Measurements from ENCODE around the gene PRKAG2.
"Not testable (repeated sequence)": the region's sequence is repeated elsewhere in the genome, so short reads cannot be mapped to it uniquely, and the experiment has no call there.

Gene PRKAG2

DNA sequence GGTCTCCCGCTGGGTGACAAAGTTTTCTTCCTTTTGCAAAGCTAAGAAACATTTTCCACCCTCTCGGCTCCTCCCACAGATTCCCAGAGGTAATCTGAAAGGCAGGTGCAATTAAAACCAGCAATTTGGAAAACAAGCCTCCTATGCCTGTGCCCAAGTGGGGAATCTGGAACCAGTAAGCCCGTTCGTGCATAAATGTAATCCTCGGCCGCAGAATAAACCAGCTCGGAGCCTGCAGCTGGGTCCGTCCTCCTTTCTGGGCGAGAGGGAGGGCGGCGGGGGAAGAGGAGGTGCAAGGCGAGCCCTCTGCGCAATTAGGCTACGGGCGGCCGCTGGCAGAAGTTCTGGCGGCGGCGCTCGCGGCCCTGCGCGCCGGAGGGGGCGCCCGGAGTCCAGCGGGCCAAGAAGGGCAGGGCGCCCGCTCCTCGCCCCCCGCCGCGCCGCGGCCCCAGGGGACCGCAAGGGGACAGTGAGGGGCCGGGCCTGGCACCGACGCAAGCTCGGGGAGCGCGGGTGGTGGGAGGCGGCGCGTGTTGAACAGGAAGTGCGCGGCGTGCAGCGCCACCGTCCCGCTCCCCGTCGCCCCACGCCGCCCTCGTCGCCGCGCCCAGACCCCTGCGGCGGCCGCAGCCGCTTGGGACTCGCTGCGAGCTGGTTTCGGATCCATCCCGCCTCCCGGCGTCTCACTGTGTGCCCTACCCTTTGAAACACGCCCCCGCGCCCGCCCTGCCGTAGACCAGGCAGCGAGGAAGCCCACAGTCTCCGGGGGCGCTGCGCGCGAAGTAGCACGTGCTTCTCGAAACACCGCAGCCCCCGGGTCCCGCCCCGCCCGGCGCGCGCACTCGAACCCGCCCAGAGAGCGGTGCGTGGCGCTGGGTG lies at the start of gene PRKAG2:
Gene PRKAG2, minus strand, starts transcription at position 217 of the 879 bp plus-strand sequence. CDS start 495 bp downstream, outside the sequence.
- peak; percentile 68 for DNase-seq

- no peak for DNase-seq
Observed at GRCh38 chr7:151926336-151926712, 49.4 kb upstream of the PRKAG2 start.

GRCh38 chr7:151925446-151926335 lies 48.8 kb upstream of the PRKAG2 start:
- DNase-seq: peak; percentile 88

GRCh38 chr7:151924508-151924907 lies 47.6 kb upstream of the PRKAG2 start:
- no peak for DNase-seq

DNA sequence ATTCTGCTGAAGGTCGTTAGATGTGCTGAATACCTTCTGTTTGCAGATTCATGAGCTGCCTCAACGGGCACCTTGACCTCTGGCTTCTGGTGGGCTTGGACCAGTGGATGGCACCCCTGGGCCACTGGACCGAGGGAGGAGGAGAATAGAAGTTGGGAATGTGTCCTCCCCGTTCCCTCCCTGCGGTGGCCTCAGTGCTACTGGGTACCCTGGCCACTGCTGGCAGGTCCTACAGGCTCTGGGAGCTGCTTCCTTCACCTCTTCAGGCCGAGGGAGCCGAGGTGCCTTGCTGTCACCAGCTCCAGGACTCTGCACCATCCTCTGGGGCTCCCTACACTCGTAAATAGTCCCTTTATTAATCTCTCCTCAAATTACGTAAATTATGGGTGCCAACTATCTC lies 47.1 kb upstream of the PRKAG2 start:
- no peak for DNase-seq

- no peak for DNase-seq
Observed at GRCh38 chr7:151923097-151923876, 46.4 kb upstream of the PRKAG2 start.

DNA sequence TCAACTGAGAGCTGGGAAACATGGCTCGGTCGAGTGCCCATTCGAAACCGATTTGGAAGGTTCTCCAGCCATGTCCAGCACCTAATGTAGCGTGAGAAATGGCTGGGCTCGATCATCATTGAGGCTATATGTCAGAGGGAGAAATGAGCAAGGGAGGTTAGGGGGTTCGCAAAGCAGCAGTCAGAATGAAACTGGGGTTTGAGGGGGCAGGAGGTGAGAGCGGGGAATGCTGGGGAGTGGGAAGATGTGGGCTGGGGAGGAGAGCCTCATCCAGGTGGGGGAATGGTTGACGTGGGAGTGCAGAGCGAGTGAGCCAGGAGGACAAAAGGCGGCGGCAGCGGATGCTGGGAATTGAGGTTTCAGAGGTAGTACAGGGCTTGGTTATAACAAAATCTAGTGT lies 44.5 kb upstream of the PRKAG2 start:
- DNase-seq: no peak

DNA sequence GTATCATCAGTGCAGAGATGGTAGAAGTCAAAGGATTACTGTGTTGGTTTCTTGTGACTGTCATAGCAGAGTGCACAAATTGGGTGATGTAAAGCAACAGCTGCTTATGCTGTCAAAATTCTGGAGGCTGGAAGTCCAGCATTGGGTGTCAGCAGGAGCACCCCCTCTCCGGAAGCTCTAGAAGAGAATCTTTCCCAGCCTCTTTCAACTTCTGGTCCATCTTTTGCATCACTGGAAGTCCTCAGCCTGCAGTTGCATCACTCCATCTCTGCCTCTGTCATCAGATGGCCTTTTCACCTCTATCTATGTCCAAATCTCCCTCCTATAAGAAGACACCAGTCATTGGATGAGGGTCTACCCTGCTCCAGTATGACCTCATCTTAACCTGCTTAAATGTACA lies 43.6 kb upstream of the PRKAG2 start:
- no peak for DNase-seq

- DNase-seq: no peak
Observed at GRCh38 chr7:151919595-151919994, 42.7 kb upstream of the PRKAG2 start.

- DNase-seq: no peak
Observed at GRCh38 chr7:151918510-151918843, 41.6 kb upstream of the PRKAG2 start.

GRCh38 chr7:151917791-151918509 lies 41.0 kb upstream of the PRKAG2 start:
- no peak for DNase-seq

- DNase-seq: no peak
Observed at GRCh38 chr7:151914051-151914450, 37.1 kb upstream of the PRKAG2 start.

- not testable (repeated sequence) for DNase-seq
Observed at GRCh38 chr7:151910655-151911054, 33.7 kb upstream of the PRKAG2 start.

- not testable (repeated sequence) for DNase-seq
Observed at GRCh38 chr7:151907115-151907514, 30.2 kb upstream of the PRKAG2 start.

DNA sequence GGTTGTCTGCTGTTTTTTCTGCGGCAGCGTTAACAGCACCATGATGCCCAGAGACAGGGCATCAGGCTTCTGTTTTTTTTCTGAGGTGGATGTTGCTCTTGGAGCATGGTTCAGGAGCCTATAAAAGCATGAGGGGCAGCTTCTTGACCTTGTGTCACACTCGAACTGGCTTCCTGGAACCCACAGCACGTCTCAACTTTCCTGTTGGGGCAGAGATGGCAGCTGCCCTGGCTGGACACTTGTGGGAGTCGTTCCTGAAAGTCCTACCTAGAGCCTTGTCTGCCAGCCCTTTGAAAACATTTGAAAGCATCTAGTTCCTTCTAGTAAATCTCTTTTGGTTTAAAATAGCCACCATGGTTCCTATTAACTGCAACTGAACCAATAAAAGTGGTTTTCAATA lies 28.9 kb upstream of the PRKAG2 start:
- DNase-seq: no peak

DNA sequence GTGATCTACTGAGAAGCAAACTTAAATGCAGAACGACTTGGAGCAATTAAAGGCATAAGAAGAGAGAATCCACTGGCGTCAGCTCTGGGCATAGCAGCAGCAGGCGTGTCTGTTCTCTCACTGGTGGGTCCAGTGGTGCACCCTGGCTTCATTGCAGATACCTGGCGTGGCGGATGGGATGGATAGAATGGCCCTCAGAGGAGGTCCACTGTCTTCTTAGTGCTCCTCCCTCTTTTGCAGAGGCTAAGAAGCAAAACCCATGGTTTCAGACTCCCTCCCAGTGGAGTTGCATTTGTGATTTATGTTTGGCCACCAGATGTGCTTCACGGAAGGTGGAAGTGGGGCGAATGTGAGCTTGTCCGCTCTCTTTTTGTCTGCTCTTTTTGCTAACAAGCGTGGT lies 28.4 kb upstream of the PRKAG2 start:
- DNase-seq: no peak

DNA sequence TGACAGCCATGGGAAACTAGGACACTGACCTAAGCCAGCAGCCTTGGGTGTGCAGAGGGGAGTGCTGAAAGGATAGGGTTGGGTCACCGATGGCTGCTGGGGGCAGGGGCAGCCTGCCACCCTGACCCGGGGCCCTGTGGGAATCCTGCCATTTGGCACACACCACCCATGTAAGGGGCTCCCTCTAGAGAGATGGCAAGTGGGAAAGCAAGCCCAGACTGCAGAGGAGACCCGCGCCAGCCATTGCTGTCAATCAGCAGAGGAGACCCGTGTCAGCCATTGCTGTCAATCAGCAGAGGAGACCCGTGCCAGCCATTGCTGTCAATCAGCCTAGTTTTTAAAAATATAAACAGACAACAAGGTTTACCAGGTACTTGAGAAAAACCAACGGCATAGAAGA lies 27.4 kb upstream of the PRKAG2 start:
- no peak for DNase-seq

DNA sequence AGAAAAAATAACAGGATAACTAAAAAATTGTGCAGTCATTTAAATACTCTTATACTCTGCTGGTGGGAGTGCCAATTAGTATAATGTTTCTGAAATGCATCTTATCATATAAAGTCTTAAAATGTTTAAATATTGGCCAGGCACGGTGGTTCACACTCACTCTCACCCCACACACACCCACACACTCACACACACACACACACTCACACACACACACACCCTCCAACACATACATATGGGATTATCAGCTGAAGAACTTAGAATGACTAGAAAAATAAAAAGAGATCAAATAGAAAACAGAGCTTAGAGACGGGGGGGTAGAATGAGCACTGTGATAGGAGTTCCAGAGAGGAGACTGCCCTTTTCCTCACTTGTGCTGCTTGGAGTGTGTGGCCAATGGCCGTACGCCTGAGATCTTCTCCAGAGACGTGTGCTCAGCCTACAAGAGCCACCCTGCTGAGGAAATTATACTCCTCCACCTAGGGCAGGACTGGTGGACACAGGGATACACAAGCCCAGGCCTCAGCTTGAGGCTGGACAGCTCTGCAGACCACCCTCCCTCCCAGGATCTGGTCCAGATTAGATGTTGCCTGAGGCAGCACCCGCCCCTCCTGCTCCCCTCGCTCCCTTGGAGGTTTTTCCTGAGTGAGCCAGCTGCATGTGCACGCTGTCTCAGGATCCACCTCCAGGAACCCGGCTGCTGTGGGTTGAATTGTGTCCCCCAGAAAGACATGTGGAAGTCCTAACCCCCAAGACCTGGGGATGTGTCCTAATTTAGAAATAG lies 26.5 kb upstream of the PRKAG2 start:
- no peak for DNase-seq

GRCh38 chr7:151902311-151902710 lies 25.4 kb upstream of the PRKAG2 start:
- DNase-seq: no peak

DNA sequence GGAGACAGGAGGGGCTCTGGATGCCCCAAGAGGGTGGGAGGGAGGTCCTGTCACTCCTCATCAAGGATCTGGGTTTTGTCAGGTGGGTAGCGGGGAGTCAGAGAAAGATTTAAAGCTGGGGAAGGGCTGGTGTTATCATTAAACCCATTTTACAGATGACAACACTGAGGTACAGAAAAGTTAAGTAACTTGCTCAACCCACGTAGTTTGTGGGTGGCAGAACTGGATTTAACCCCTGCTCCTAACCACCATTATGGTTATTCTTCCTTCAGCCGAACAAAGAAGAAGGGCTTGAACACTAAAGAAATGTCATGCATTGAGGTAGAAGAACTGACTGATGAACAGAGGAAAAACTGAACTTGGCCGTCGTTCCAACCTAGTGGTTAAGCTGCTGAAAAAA lies 24.9 kb upstream of the PRKAG2 start:
- DNase-seq: no peak

DNA sequence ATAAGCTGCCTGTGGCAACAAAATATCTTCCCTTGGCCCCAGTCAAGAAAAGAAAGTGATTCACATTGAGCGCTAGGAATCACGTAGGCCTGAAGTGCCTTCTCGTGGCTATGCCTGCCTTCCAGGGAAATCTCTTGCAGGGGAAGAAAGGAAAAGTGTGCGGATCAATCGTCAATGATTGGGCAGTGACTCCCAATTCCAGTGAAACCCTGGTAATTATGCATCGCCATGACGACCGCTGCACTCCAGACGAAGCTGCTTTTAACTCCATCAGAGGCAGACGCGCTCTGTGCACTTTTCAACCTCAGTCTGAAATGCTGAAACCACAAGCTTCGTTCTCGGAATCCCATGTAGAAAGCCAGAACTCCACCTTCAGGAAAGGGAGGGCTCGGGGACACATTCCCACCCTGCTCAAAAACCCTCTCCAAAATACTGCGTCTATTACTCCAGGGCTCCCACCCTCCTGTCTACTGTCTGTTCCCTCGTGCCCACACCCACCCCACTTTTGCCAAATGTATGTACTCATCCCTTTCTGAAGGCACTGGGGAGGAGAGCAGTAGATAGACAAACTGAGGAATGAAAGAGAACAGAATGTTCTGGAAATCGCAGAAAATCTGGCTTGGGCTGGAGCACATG lies 24.2 kb upstream of the PRKAG2 start:
- DNase-seq: no peak
